Uterus (tissue), 2 donors: ENCODE data around the gene FETUB.

Experiments
- POLR2A ChIP-seq, 2 donors: fragments of 450-650 bp; IDR thresholded peaks; one replicate each; pipeline ENCODE4 v1.6.1; 2016; ENCODE audit warnings: antibody characterized with exemption in 2 of 2, mild to moderate bottlenecking in 1 of 2, moderate library complexity in 1 of 2
- TF ChIP-seq, protein P1 (sequence below), 4 experiments: fragments of 200-600 bp in 2 of 4; fragments of 450-650 bp in 2 of 4; sonication (generic) in 2 of 4; IDR thresholded peaks; one replicate each; pipeline ENCODE4 v1.5.1; 2016 to 2019; ENCODE audit warnings: antibody characterized with exemption in 4 of 4, mild to moderate bottlenecking in 2 of 4, moderate library complexity in 1 of 4

DNA sequence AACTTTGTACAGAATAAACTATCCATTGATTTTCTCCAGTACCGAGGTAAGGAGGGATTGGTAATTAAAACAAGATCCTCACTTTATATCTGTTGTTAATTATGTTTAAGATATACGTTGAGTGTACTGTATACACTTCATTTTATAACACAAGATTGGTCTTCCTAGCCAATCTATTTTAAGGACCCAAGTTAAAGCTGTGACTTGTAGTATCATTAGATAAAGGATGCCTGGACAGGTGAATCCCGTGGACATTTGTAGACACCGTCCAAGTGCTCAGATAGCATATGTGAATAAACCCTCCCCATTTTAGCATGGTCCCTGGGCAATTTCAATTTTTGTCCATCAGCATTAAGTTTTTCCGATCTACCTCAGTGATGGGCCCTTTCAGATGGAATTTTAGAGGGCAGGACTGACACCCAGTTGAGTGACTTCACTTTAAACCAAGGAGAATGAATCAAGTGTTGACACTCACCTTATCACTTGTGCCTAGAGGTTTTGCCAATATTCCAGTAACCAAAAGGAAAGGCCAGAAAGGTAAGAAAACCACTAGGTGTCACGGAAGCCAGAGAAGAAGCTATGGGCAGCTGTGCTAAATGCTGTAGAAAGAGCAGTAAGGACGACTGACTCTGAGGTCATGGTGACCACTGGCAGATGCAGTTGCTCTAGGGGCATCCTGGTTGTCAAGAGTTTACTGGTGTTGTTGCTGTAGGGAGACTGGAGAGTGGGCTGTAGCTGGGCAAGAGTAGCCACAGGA lies 18.1 kb upstream of the FETUB start:
- TF ChIP-seq, protein P1, sequence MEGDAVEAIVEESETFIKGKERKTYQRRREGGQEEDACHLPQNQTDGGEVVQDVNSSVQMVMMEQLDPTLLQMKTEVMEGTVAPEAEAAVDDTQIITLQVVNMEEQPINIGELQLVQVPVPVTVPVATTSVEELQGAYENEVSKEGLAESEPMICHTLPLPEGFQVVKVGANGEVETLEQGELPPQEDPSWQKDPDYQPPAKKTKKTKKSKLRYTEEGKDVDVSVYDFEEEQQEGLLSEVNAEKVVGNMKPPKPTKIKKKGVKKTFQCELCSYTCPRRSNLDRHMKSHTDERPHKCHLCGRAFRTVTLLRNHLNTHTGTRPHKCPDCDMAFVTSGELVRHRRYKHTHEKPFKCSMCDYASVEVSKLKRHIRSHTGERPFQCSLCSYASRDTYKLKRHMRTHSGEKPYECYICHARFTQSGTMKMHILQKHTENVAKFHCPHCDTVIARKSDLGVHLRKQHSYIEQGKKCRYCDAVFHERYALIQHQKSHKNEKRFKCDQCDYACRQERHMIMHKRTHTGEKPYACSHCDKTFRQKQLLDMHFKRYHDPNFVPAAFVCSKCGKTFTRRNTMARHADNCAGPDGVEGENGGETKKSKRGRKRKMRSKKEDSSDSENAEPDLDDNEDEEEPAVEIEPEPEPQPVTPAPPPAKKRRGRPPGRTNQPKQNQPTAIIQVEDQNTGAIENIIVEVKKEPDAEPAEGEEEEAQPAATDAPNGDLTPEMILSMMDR (IDR thresholded peaks at IDR 0.05) = no peak
- no peak for TF ChIP-seq POLR2A (IDR thresholded peaks at IDR 0.05)
